Stimulated activated CD4-positive, alpha-beta T cell treated with anti-CD3 and anti-CD28 coated beads, Interleukin-4, amount 100 ng/mL, for 48 hours (primary cell): ENCODE measurements around the gene FFAR3.
"Not testable (repeated sequence)": the region's sequence is repeated elsewhere in the genome, so short reads cannot be mapped to it uniquely, and the experiment has no call there.

Source experiments
- DNase-seq, 2 donors: peaks; one replicate each; pipeline ENCODE4 v3.0.0-alpha.2; 2020; ENCODE audit warnings: low read depth in 2 of 2

The FFAR3 gene

GRCh38 chr19:35377656-35378055, 19.4 kb downstream of the FFAR3 start:
- no peak for DNase-seq

- no peak for DNase-seq
Observed at GRCh38 chr19:35378356-35378755, 20.1 kb downstream of the FFAR3 start.

GRCh38 chr19:35379545-35379944, 21.3 kb downstream of the FFAR3 start:
- not testable (repeated sequence) for DNase-seq

- no peak for DNase-seq
Observed at GRCh38 chr19:35379992-35380391, 21.7 kb downstream of the FFAR3 start.

GRCh38 chr19:35380450-35381124, 22.3 kb downstream of the FFAR3 start:
- no peak for DNase-seq

- no peak for DNase-seq
Observed at GRCh38 chr19:35381318-35381717, 23.1 kb downstream of the FFAR3 start.

- no peak for DNase-seq
Observed at GRCh38 chr19:35381926-35382325, 23.7 kb downstream of the FFAR3 start.

GRCh38 chr19:35383536-35383935, 25.3 kb downstream of the FFAR3 start:
- no peak for DNase-seq

GRCh38 chr19:35388277-35389054, 30.2 kb downstream of the FFAR3 start:
- DNase-seq, result no peak

- DNase-seq, result no peak
Observed at GRCh38 chr19:35389192-35389861, 31.1 kb downstream of the FFAR3 start.

GRCh38 chr19:35392742-35393715, 34.8 kb downstream of the FFAR3 start:
- DNase-seq, result no peak

- no peak for DNase-seq
Observed at GRCh38 chr19:35395382-35396199, 37.3 kb downstream of the FFAR3 start.

GRCh38 chr19:35396240-35396885, 38.1 kb downstream of the FFAR3 start:
- DNase-seq, result no peak

- DNase-seq, result no peak
Observed at GRCh38 chr19:35397064-35397463, 38.8 kb downstream of the FFAR3 start.

- no peak for DNase-seq
Observed at GRCh38 chr19:35398570-35398969, 40.3 kb downstream of the FFAR3 start.

- DNase-seq, result no peak
Observed at GRCh38 chr19:35399231-35399630, 41.0 kb downstream of the FFAR3 start.

- no peak for DNase-seq
Observed at GRCh38 chr19:35399948-35400772, 41.9 kb downstream of the FFAR3 start.

- no peak for DNase-seq
Observed at GRCh38 chr19:35400773-35401100, 42.5 kb downstream of the FFAR3 start.

GRCh38 chr19:35401416-35401815, 43.2 kb downstream of the FFAR3 start:
- not testable (repeated sequence) for DNase-seq
